ENCODE data around the gene ODC1.

GRCh38 chr2:10392548-10392947, 55.6 kb downstream of the ODC1 start:
- TF ChIP-seq, protein P1, sequence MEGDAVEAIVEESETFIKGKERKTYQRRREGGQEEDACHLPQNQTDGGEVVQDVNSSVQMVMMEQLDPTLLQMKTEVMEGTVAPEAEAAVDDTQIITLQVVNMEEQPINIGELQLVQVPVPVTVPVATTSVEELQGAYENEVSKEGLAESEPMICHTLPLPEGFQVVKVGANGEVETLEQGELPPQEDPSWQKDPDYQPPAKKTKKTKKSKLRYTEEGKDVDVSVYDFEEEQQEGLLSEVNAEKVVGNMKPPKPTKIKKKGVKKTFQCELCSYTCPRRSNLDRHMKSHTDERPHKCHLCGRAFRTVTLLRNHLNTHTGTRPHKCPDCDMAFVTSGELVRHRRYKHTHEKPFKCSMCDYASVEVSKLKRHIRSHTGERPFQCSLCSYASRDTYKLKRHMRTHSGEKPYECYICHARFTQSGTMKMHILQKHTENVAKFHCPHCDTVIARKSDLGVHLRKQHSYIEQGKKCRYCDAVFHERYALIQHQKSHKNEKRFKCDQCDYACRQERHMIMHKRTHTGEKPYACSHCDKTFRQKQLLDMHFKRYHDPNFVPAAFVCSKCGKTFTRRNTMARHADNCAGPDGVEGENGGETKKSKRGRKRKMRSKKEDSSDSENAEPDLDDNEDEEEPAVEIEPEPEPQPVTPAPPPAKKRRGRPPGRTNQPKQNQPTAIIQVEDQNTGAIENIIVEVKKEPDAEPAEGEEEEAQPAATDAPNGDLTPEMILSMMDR (IDR thresholded peaks at IDR 0.05): no peak
- TF ChIP-seq POLR2A (IDR thresholded peaks at IDR 0.05): no peak

Measured in tibial nerve (tissue), 3 donors.